NCI-H1694 treated with DMSO at 0.1 percent for 48 hours (cell line): ENCODE results near the gene GPR89B.
"Not testable (repeated sequence)": the region's sequence is repeated elsewhere in the genome, so short reads cannot be mapped to it uniquely, and the experiment has no call there.

Source experiments
- DNase-seq: peaks from one replicate; lab custom pipeline; 2025; lab: John Stamatoyannopoulos, UW

Gene GPR89B

GRCh38 chr1:147940456-147940855 lies 12.2 kb downstream of the GPR89B start:
- DNase-seq: not testable (repeated sequence)

DNA sequence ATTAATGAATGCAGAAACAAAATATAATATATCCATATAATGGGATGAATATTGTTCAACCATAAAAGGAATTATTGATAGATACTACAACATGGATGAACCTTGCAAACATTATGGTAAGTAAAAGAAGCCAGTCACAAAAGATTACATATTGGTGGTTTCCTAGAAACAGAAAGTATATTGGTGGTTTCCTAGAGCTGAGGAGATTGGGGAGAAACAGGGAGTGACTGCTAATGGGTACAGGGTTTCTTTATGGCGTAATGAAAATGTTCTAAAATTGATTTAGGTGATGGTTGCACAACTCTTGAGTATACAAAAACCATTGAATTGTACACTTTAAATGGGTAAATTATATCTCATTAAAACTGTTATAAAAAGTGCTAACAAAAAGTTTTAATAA lies 14.3 kb downstream of the GPR89B start:
- not testable (repeated sequence) for DNase-seq

DNA sequence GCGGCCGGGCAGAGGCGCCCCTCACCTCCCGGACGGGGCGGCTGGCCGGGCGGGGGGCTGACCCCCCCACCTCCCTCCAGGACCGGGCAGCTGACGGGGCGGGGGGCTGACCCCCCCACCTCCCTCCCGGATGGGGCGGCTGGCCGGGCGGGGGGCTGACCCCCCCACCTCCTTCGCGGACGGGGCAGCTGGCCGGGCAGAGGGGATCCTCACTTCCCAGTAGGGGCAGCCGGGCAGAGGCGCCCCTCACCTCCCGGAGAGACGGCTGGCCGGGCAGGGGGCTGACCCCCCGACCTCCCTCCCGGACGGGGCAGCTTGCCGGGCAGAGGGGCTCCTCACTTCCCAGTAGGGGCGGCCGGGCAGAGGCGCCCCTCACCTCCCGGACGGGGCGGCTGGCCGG lies 21.3 kb downstream of the GPR89B start:
- not testable (repeated sequence) for DNase-seq

- not testable (repeated sequence) for DNase-seq
Observed at GRCh38 chr1:147958906-147959305, 30.7 kb downstream of the GPR89B start.

- not testable (repeated sequence) for DNase-seq
Observed at GRCh38 chr1:147959680-147960079, 31.5 kb downstream of the GPR89B start.

DNA sequence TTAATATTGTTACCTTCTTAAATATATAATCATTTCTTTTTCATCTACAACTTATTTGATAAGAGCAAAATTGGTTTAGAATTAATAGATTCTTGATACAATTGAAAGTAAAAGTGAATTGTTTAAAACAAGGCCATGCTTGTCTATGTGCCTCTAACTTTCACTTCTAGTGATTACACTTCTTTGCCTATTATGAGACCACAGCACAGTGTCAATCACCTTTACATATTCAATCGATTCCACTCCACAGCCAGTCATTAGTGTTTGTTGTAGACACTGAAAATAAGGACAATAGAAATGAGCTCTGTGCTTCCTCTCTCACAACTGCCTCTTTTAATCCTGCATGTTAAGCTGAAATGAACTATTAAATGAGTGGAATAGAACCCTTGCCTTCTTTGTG lies 36.4 kb downstream of the GPR89B start:
- DNase-seq: not testable (repeated sequence)

GRCh38 chr1:147966657-147967056 lies 38.4 kb downstream of the GPR89B start:
- DNase-seq: not testable (repeated sequence)

- DNase-seq: not testable (repeated sequence)
Observed at GRCh38 chr1:147978896-147979651, 50.9 kb downstream of the GPR89B start.

DNA sequence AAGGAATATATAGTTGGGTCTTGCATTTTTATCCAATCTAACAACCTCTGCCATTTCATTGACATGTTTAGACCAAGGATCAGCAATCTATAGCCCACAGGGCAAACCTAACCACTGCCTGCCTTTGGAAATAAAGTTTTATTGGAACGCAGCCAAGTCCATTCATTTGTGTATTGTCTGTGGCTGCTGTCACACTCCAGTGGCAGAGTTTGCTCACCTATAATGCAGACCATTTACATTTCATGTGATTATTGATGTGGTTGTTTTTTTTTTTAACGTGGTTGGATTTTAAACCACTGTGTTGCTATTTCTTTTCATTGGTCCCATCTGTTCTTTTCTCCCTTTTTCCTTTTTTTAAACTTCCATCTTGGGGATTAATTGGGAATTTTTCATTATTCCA lies 57.2 kb downstream of the GPR89B start:
- not testable (repeated sequence) for DNase-seq

GRCh38 chr1:147987893-147988292 lies 59.7 kb downstream of the GPR89B start:
- not testable (repeated sequence) for DNase-seq

- DNase-seq: not testable (repeated sequence)
Observed at GRCh38 chr1:147992916-147993315, 64.7 kb downstream of the GPR89B start.

GRCh38 chr1:147993400-147993799 lies 65.2 kb downstream of the GPR89B start:
- DNase-seq: not testable (repeated sequence)

DNA sequence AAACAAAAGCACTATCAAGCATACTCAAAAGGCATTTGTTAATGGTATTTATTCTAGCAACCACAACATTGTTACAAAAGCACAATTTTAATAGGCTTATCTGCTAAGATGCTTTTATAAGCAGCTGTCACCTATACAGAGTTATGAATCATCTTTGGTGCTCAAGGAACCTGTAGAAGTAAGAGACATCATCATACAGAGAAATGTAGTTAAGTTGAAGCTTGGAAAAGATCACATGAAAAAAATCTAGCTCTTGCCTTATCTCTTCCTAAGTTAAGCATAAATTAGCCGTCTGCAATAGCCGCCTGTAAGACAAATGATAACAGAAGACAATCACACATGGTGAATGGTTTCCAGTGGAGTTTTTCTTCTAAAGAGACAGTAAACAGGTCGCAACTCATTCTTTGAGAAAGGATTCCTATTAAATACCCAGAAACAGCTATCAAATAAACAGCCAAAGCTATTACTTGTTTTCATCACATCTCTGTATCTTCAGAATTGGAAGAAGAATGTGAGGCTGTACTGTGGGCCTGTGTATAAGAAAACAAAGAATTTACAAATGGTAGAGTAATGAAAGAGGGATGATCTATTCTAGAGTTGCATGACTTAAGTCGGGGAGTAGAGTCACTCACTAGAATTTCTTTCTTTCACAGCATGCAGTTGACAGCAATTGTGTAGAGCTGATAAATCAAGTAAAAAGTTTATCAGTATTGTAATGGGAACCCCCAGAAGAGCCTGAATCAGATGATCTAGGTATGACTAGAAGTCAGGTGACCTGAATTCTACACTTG lies 65.8 kb downstream of the GPR89B start:
- DNase-seq: not testable (repeated sequence)

GRCh38 chr1:147996088-147996487 lies 67.9 kb downstream of the GPR89B start:
- DNase-seq: not testable (repeated sequence)

GRCh38 chr1:148007724-148008123 lies 79.5 kb downstream of the GPR89B start:
- DNase-seq: not testable (repeated sequence)

GRCh38 chr1:148010527-148010926 lies 82.3 kb downstream of the GPR89B start:
- DNase-seq: no peak

- DNase-seq: not testable (repeated sequence)
Observed at GRCh38 chr1:148013177-148014144, 85.2 kb downstream of the GPR89B start.

DNA sequence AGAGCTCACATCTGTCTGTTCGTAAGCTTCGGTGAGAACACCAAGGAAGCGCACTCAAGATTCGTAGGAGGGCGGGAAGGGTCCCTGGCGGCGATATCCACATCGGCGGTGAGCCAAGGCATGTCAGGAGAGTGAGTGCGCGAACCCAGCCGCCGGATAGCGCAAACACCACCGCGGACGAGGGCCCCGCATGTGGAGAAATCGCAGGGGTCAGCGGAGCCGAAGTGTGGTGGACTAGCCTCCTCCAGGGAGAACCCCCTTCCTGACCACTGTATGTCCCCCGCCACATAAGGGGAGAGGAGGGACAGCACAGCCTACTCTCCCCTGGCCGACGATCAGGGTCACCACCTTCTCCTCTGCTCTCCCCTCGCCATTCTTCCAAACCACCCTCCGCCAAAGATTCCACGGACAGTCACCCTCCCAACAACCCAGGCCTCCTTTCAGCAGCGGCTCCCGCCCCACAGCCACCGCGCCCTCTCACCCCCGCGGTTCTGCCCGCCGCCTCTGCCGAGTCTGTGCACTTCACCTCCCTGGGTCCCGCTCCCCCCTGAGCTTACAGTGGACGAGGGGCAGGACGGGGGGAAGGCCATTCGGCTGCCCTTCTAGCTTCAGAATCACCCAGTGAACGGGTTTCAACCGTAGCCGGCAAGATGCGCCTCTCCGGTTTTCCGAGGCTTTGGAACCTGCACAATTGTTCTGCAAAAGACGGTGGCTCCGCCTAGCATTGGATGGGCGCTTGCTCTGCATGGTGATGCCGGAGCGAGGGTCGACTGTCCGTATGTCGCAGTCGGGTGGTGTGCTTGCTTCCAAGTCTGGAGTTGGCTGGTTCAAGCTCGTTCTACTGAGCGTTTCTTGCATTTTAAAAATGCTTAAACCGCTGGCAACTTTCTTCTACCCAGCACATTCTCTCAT lies 86.3 kb downstream of the GPR89B start:
- DNase-seq: not testable (repeated sequence)

- DNase-seq: not testable (repeated sequence)
Observed at GRCh38 chr1:148024918-148025317, 96.7 kb downstream of the GPR89B start.

DNA sequence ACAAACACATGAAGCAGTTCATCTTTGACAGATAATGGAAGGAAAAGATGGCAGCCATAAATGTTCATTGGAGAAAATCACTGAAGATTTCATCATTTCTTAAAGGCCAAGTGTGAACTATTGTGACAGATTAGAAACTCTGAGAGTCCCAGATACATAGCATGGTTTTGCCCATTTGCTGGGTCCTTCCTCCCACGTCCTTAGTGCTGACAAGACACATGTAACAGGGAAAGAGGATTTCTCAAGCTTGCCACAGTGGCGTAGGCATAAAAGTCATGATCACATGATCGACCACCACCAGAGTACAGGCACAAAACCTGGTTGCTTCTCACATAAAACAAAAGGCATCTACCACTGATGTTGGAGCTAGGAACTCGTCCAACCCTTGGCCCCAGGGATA lies 98.8 kb downstream of the GPR89B start:
- not testable (repeated sequence) for DNase-seq

DNA sequence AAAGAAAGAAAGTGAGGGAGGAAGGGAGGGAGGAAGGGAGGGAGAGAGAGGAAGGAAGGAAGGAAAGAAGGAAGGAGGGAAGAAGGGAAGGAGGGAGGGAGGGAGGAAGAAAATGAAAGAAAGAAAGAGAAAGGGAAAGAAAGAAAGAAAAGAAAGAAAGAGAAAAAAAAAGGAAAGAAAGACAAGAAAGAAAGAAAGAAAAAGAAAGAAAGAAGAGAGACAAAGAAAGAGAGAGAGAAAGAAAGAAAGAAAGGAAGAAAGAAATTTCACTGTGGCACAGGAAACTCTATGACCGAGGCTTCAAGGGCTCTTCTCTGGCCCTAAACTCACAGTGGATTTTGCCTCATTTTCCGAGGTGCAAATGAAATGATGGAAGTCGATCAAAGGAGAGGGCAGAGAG lies 104.0 kb downstream of the GPR89B start:
- not testable (repeated sequence) for DNase-seq
